ENCODE measurements around the gene USP35. TPM values are rescaled to one million over a fixed set of nuclear protein-coding genes. Genes with fewer than 3 reads are reported as not detected.

The USP35 gene
- total RNA-seq, 1 experiment from 2014 or later: 8.5 TPM

- TF ChIP-seq EZH2 (IDR thresholded peaks at IDR 0.05; ENCODE audit: low read length, unreplicated experiment) (no peak), CTCF (conservative IDR thresholded peaks at IDR 0.05; ENCODE audit: low read depth, low read length) (no peak), EZH2phosphoT487 (IDR thresholded peaks at IDR 0.05; ENCODE audit: borderline replicate concordance, low read length) (no peak)
- no TSS peak for BruUV-seq (replicated peaks)
- H3K4me3 ChIP-seq (ENCODE audit: low read length): no peak overlapping the region
- no peaks in the 10 kb centered on the region for H3K9me3 ChIP-seq (ENCODE audit: low read length)
- H3K27me3 ChIP-seq (ENCODE audit: low read length): no peaks in the 10 kb centered on the region
- ATAC-seq (no peak), DNase-seq (no peak)
- no peak overlapping the region for H3K9ac ChIP-seq (ENCODE audit: low read length)
- H2AFZ ChIP-seq (ENCODE audit: low read length): no peak overlapping the region
- no peaks in the 10 kb centered on the region for H3K9me2 ChIP-seq (replicated peaks; ENCODE audit: low read length)
- H3K4me2 ChIP-seq (ENCODE audit: low read length): no peak overlapping the region
- ChIA-PET CTCF (no interaction called here), POLR2A (ENCODE audit: unreplicated experiment) (no interaction called here)
- H3K4me1 ChIP-seq (ENCODE audit: insufficient read depth, low read length): no peaks in the 10 kb centered on the region
- no peaks in the 10 kb centered on the region for H3F3A ChIP-seq (ENCODE audit: low read length, unreplicated experiment)
- no peak overlapping the region for H3K27ac ChIP-seq (ENCODE audit: low read length)
- H4K20me1 ChIP-seq (ENCODE audit: low read length): no peaks in the 10 kb centered on the region
- H3K36me3 ChIP-seq (ENCODE audit: low read depth, low read length): peaks cover 5% of the 10 kb centered on the region; the same call in 1 of the 2 replicates
- intact Hi-C loops (cut with micrococcal nuclease): no loop called here
- no peaks in the 10 kb centered on the region for H3K79me2 ChIP-seq (ENCODE audit: low read length)
These were observed 34.7 kb downstream of the USP35 start for GRCh38 chr11:78223320-78223954.

GRCh38 chr11:78224506-78224905 is 35.8 kb downstream of the USP35 start:
- CTCF ChIA-PET: no interaction called here
- H4K20me1 ChIP-seq (ENCODE audit: low read length): no peaks in the 10 kb centered on the region
- H3K9me2 ChIP-seq (replicated peaks; ENCODE audit: low read length): no peaks in the 10 kb centered on the region
- H3K4me1 ChIP-seq (ENCODE audit: insufficient read depth, low read length): no peaks in the 10 kb centered on the region
- peaks cover 5% of the 10 kb centered on the region; the same call in 1 of the 2 replicates for H3K36me3 ChIP-seq (ENCODE audit: low read depth, low read length)
- no peaks in the 10 kb centered on the region for H3K27me3 ChIP-seq (ENCODE audit: low read length)
- H3F3A ChIP-seq (ENCODE audit: low read length, unreplicated experiment): no peaks in the 10 kb centered on the region
- H3K4me2 ChIP-seq (ENCODE audit: low read length): no peak overlapping the region
- POLR2A ChIA-PET (ENCODE audit: unreplicated experiment): no interaction called here
- H3K9ac ChIP-seq (ENCODE audit: low read length): no peak overlapping the region
- no peak for TF ChIP-seq EZH2 (IDR thresholded peaks at IDR 0.05; ENCODE audit: low read length, unreplicated experiment)
- intact Hi-C loops (cut with micrococcal nuclease): no loop called here
- H3K27ac ChIP-seq (ENCODE audit: low read length): no peak overlapping the region
- ATAC-seq (no peak), DNase-seq (no peak)
- H3K9me3 ChIP-seq (ENCODE audit: low read length): no peaks in the 10 kb centered on the region
- no peak overlapping the region for H3K4me3 ChIP-seq (ENCODE audit: low read length)
- BruUV-seq (replicated peaks): no TSS peak
- no peaks in the 10 kb centered on the region for H3K79me2 ChIP-seq (ENCODE audit: low read length)
- H2AFZ ChIP-seq (ENCODE audit: low read length): no peak overlapping the region

- DNase-seq (no peak), ATAC-seq (no peak)
- no peak overlapping the region for H3K27ac ChIP-seq (ENCODE audit: low read length)
- H3K27me3 ChIP-seq (ENCODE audit: low read length): no peaks in the 10 kb centered on the region
- H3K79me2 ChIP-seq (ENCODE audit: low read length): no peaks in the 10 kb centered on the region
- H2AFZ ChIP-seq (ENCODE audit: low read length): no peak overlapping the region
- CTCF ChIA-PET: no interaction called here
- H4K20me1 ChIP-seq (ENCODE audit: low read length): no peaks in the 10 kb centered on the region
- no TSS peak for BruUV-seq (replicated peaks)
- POLR2A ChIA-PET (ENCODE audit: unreplicated experiment): no interaction called here
- H3K9me3 ChIP-seq (ENCODE audit: low read length): no peaks in the 10 kb centered on the region
- no peak overlapping the region for H3K9ac ChIP-seq (ENCODE audit: low read length)
- no peak overlapping the region for H3K4me3 ChIP-seq (ENCODE audit: low read length)
- peaks cover 5% of the 10 kb centered on the region; the same call in 1 of the 2 replicates for H3K36me3 ChIP-seq (ENCODE audit: low read depth, low read length)
- intact Hi-C loops (cut with micrococcal nuclease): no loop called here
- no peaks in the 10 kb centered on the region for H3K9me2 ChIP-seq (replicated peaks; ENCODE audit: low read length)
- H3K4me2 ChIP-seq (ENCODE audit: low read length): no peak overlapping the region
- no peak for TF ChIP-seq CTCF (conservative IDR thresholded peaks at IDR 0.05; ENCODE audit: low read depth, low read length)
- no peak for TF ChIP-seq EZH2 (IDR thresholded peaks at IDR 0.05; ENCODE audit: low read length, unreplicated experiment)
- no peak for TF ChIP-seq EZH2phosphoT487 (IDR thresholded peaks at IDR 0.05; ENCODE audit: borderline replicate concordance, low read length)
- H3K4me1 ChIP-seq (ENCODE audit: insufficient read depth, low read length): no peaks in the 10 kb centered on the region
- H3F3A ChIP-seq (ENCODE audit: low read length, unreplicated experiment): no peaks in the 10 kb centered on the region
These were observed 36.2 kb downstream of the USP35 start for GRCh38 chr11:78224906-78225420.
